GM12873 (cell line): ENCODE measurements around the gene DHRS7B.

Source experiments
- TF ChIP-seq, protein P1 (sequence below): IDR thresholded peaks from 2 replicates; pipeline ENCODE4 v1.5.1; 2012; ENCODE audit warnings: low read depth, mild to moderate bottlenecking, moderate library complexity, low read length, control low read depth; ENCODE audit not compliant: insufficient read depth; ENCODE audit errors: missing control alignments

Gene DHRS7B

DNA sequence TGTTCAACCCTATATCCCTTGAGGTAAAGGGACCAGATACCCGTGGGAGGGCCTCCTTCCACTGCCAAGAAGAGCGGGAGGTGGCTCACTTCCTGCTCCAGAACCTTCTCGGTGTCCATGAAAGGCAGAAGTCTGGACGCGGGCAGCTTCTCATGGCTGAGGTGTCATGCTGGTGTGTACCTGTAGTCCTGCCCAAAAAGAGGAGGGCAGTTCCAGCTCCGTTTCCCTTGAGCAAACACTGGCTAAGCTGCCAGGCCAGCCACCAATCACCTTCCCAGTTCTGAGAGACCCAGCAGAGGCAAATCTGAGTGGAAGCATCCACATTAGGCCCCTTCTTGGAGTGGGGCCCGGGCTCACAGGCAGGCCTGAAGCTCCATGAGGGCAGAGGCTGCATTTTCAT is 81.6 kb downstream of the DHRS7B start:
- TF ChIP-seq, protein P1, sequence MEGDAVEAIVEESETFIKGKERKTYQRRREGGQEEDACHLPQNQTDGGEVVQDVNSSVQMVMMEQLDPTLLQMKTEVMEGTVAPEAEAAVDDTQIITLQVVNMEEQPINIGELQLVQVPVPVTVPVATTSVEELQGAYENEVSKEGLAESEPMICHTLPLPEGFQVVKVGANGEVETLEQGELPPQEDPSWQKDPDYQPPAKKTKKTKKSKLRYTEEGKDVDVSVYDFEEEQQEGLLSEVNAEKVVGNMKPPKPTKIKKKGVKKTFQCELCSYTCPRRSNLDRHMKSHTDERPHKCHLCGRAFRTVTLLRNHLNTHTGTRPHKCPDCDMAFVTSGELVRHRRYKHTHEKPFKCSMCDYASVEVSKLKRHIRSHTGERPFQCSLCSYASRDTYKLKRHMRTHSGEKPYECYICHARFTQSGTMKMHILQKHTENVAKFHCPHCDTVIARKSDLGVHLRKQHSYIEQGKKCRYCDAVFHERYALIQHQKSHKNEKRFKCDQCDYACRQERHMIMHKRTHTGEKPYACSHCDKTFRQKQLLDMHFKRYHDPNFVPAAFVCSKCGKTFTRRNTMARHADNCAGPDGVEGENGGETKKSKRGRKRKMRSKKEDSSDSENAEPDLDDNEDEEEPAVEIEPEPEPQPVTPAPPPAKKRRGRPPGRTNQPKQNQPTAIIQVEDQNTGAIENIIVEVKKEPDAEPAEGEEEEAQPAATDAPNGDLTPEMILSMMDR, result no peak

GRCh38 chr17:21209511-21210175 is 82.9 kb downstream of the DHRS7B start:
- TF ChIP-seq, protein P1, result no peak

GRCh38 chr17:21210411-21211076 is 83.8 kb downstream of the DHRS7B start:
- TF ChIP-seq, protein P1, result no peak

DNA sequence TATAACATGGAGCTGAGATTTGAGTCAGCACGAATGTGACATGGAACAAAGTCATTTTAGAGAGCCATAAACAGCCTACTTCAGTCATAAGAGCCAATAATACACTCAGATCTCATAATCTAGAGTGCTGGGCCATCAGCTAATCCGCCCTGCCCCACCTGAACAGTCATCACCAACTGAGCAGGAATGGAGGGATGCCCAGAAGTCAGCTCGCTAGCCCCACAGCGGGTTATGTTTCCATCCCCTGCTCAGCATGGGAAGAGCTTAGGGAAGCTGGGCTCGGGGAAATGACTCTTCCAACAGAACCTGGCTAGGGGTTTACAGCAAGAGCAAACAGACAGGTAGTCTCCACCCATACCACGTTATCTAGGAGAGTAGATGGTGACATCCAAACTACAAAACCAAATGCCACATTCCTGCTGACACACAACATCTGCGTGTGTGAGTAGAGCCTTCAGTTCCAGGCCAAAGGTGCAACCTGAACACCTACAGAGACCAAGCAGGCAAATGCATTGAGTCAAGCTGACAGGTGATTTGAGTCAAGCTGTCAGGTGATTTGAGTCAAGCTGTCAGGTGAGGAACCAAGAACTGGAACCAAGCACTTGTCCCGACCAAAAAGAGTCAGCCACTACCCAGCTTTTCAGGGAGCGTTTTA is 85.2 kb downstream of the DHRS7B start:
- TF ChIP-seq, protein P1, result no peak

GRCh38 chr17:21212826-21213637 is 86.3 kb downstream of the DHRS7B start:
- TF ChIP-seq, protein P1, result no peak

DNA sequence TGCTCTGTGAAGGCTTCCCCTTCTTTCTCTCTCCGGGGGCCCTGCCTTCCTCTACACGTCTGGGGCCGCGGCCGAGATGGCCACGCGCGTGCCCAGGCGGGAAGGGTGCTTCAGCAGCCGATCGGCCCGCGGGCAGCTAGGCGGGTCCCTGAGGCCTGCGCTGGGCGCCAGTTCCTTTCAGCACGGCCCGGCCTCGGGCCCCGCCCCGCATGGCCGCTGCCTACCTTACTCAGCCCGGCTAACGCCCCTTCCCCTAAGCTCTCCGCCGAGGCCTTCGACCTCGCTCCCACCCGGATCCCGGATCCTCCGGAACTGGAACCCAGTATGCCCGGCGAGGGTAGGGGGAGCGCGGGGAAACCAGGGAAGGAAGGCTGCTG is 86.9 kb downstream of the DHRS7B start:
- TF ChIP-seq, protein P1, result no peak
